Erythroblast (primary cell): ENCODE results near the gene ADAMTS18.

Source experiments
- GATA1 ChIP-seq: IDR thresholded peaks from 2 replicates; pipeline ENCODE4 v1.6.1; 2011; ENCODE audit warnings: low read depth, mild to moderate bottlenecking, control low read depth, low read length, moderate library complexity
- POLR2A ChIP-seq: IDR thresholded peaks from 2 replicates; pipeline ENCODE4 v1.6.1; 2011; ENCODE audit warnings: mild to moderate bottlenecking, low read length

GRCh38 chr16:77317059-77317458 lies 117.8 kb downstream of the ADAMTS18 start:
- TF ChIP-seq POLR2A: no peak
- no peak for TF ChIP-seq GATA1
